Measurements from ENCODE around the gene MYO18B. TPM values are rescaled to one million over a fixed set of nuclear protein-coding genes. Genes with fewer than 3 reads are reported as not detected.

The MYO18B gene
- total RNA-seq, 1 donor from 2014 or later: 0.07 TPM

- Mint-ChIP-seq H3K27me3 (ENCODE audit: low read depth) (peaks cover 62% of the 10 kb centered on the region), H3K4me3 (no peak overlapping the region), H3K9me3 (no peaks in the 10 kb centered on the region), H3K4me1 (peaks cover 11% of the 10 kb centered on the region), H3K27ac (no peak overlapping the region), H3K36me3 (no peaks in the 10 kb centered on the region)
- no peak for TF ChIP-seq CTCF (IDR thresholded peaks at IDR 0.05; ENCODE audit: unreplicated experiment)
- DNase-seq (ENCODE audit: low spot score in 2 of 2, unreplicated experiment in 2 of 2): no peak
Observed at GRCh38 chr22:25802018-25802417, 60.0 kb downstream of the MYO18B start.

- DNase-seq (ENCODE audit: low spot score in 2 of 2, unreplicated experiment in 2 of 2): no peak
- Mint-ChIP-seq H3K36me3 (no peaks in the 10 kb centered on the region), H3K4me1 (no peaks in the 10 kb centered on the region), H3K27ac (no peak overlapping the region), H3K4me3 (no peak overlapping the region), H3K27me3 (ENCODE audit: low read depth) (peaks cover 77% of the 10 kb centered on the region), H3K9me3 (no peaks in the 10 kb centered on the region)
- no peak for TF ChIP-seq CTCF (IDR thresholded peaks at IDR 0.05; ENCODE audit: unreplicated experiment)
Observed at GRCh38 chr22:25804676-25805075, 62.7 kb downstream of the MYO18B start.

- no peaks in the 10 kb centered on the region for H3K9me3 Mint-ChIP-seq
- H3K27ac Mint-ChIP-seq: no peak overlapping the region
- no peaks in the 10 kb centered on the region for H3K36me3 Mint-ChIP-seq
- H3K4me1 Mint-ChIP-seq: no peaks in the 10 kb centered on the region
- H3K27me3 Mint-ChIP-seq (ENCODE audit: low read depth): peaks cover 80% of the 10 kb centered on the region
- H3K4me3 Mint-ChIP-seq: no peak overlapping the region
- no peak for TF ChIP-seq CTCF (IDR thresholded peaks at IDR 0.05; ENCODE audit: unreplicated experiment)
- no peak for DNase-seq (ENCODE audit: low spot score in 2 of 2, unreplicated experiment in 2 of 2)
Observed at GRCh38 chr22:25806579-25806978, 64.6 kb downstream of the MYO18B start.

GRCh38 chr22:25814685-25815084 lies 72.7 kb downstream of the MYO18B start:
- no peak for TF ChIP-seq CTCF (IDR thresholded peaks at IDR 0.05; ENCODE audit: unreplicated experiment)

GRCh38 chr22:25815561-25815960 lies 73.6 kb downstream of the MYO18B start:
- no peak for TF ChIP-seq CTCF (IDR thresholded peaks at IDR 0.05; ENCODE audit: unreplicated experiment)
- no peaks in the 10 kb centered on the region for H3K4me1 Mint-ChIP-seq
- no peak overlapping the region for H3K27ac Mint-ChIP-seq

More at GRCh38 chr22:25814685-25815084, 72.7 kb downstream of the MYO18B start:
- peaks cover 78% of the 10 kb centered on the region for H3K27me3 Mint-ChIP-seq (ENCODE audit: low read depth)
- no peak overlapping the region for H3K27ac Mint-ChIP-seq
- H3K4me3 Mint-ChIP-seq: no peak overlapping the region
- H3K36me3 Mint-ChIP-seq: no peaks in the 10 kb centered on the region
- H3K4me1 Mint-ChIP-seq: no peaks in the 10 kb centered on the region
- H3K9me3 Mint-ChIP-seq: no peaks in the 10 kb centered on the region
- DNase-seq (ENCODE audit: low spot score in 2 of 2, unreplicated experiment in 2 of 2): no peak

GRCh38 chr22:25816522-25817059 lies 74.6 kb downstream of the MYO18B start:
- Mint-ChIP-seq H3K4me1 (no peaks in the 10 kb centered on the region), H3K27ac (no peak overlapping the region), H3K9me3 (peaks cover 12% of the 10 kb centered on the region), H3K36me3 (no peaks in the 10 kb centered on the region), H3K4me3 (no peak overlapping the region), H3K27me3 (ENCODE audit: low read depth) (peaks cover 74% of the 10 kb centered on the region)
- DNase-seq (ENCODE audit: low spot score in 2 of 2, unreplicated experiment in 2 of 2): no peak
- no peak for TF ChIP-seq CTCF (IDR thresholded peaks at IDR 0.05; ENCODE audit: unreplicated experiment)

More at GRCh38 chr22:25815561-25815960, 73.6 kb downstream of the MYO18B start:
- peaks cover 4% of the 10 kb centered on the region for H3K9me3 Mint-ChIP-seq
- H3K27me3 Mint-ChIP-seq (ENCODE audit: low read depth): peaks cover 76% of the 10 kb centered on the region
- DNase-seq (ENCODE audit: low spot score in 2 of 2, unreplicated experiment in 2 of 2): no peak
- no peaks in the 10 kb centered on the region for H3K36me3 Mint-ChIP-seq
- H3K4me3 Mint-ChIP-seq: no peak overlapping the region

Data from mesothelial cell of epicardium (in vitro differentiated cells).